ENCODE measurements around the gene APOL1.

GRCh38 chr22:36282328-36282831 lies 29.4 kb downstream of the APOL1 start:
- TF ChIP-seq CTCF (IDR thresholded peaks at IDR 0.05) = no peak
- no peak for TF ChIP-seq POLR2A (IDR thresholded peaks at IDR 0.05)
- no peak for TF ChIP-seq POLR2AphosphoS5 (IDR thresholded peaks at IDR 0.05)
- no peak for TF ChIP-seq EP300 (IDR thresholded peaks at IDR 0.05)

All from upper lobe of left lung (tissue), 4 donors.